SKM-1 treated with dmso at 0.1 percent for 144 hours (cell line): ENCODE measurements around the gene CAMTA1.

Experiments used
- DNase-seq: peaks from one replicate; lab custom pipeline; 2025; ENCODE audit not compliant: unreplicated experiment; lab: John Stamatoyannopoulos, UW

CAMTA1 gene

GRCh38 chr1:7501723-7502603 lies 716.7 kb downstream of the CAMTA1 start:
- no peak for DNase-seq

GRCh38 chr1:7503691-7504437 lies 718.6 kb downstream of the CAMTA1 start:
- DNase-seq: no peak

GRCh38 chr1:7504438-7504720 lies 719.1 kb downstream of the CAMTA1 start:
- DNase-seq: no peak

- DNase-seq: no peak
Observed at GRCh38 chr1:7505094-7505770, 720.0 kb downstream of the CAMTA1 start.

GRCh38 chr1:7505771-7506453 lies 720.7 kb downstream of the CAMTA1 start:
- no peak for DNase-seq

- no peak for DNase-seq
Observed at GRCh38 chr1:7506454-7507284, 721.4 kb downstream of the CAMTA1 start.

GRCh38 chr1:7507285-7508019 lies 722.2 kb downstream of the CAMTA1 start:
- no peak for DNase-seq

GRCh38 chr1:7508052-7508933 lies 723.0 kb downstream of the CAMTA1 start:
- no peak for DNase-seq

- no peak for DNase-seq
Observed at GRCh38 chr1:7508934-7509519, 723.8 kb downstream of the CAMTA1 start.

GRCh38 chr1:7509598-7509997 lies 724.3 kb downstream of the CAMTA1 start:
- DNase-seq: no peak

- DNase-seq: no peak
Observed at GRCh38 chr1:7510389-7510931, 725.2 kb downstream of the CAMTA1 start.

GRCh38 chr1:7511381-7511780 lies 726.1 kb downstream of the CAMTA1 start:
- DNase-seq: no peak

GRCh38 chr1:7513081-7513480 lies 727.8 kb downstream of the CAMTA1 start:
- no peak for DNase-seq

- DNase-seq: no peak
Observed at GRCh38 chr1:7515175-7515574, 729.9 kb downstream of the CAMTA1 start.

- no peak for DNase-seq
Observed at GRCh38 chr1:7515904-7516303, 730.6 kb downstream of the CAMTA1 start.

- DNase-seq: no peak
Observed at GRCh38 chr1:7516341-7516740, 731.1 kb downstream of the CAMTA1 start.

- DNase-seq: no peak
Observed at GRCh38 chr1:7516929-7517328, 731.7 kb downstream of the CAMTA1 start.
